Measurements from ENCODE around the gene ATP1A1. TPM values are rescaled to one million over a fixed set of nuclear protein-coding genes. Genes with fewer than 3 reads are reported as not detected.

ATP1A1 gene
- total RNA-seq, 2 experiments from 2014 or later, result 74.4 to 186 TPM

DNA sequence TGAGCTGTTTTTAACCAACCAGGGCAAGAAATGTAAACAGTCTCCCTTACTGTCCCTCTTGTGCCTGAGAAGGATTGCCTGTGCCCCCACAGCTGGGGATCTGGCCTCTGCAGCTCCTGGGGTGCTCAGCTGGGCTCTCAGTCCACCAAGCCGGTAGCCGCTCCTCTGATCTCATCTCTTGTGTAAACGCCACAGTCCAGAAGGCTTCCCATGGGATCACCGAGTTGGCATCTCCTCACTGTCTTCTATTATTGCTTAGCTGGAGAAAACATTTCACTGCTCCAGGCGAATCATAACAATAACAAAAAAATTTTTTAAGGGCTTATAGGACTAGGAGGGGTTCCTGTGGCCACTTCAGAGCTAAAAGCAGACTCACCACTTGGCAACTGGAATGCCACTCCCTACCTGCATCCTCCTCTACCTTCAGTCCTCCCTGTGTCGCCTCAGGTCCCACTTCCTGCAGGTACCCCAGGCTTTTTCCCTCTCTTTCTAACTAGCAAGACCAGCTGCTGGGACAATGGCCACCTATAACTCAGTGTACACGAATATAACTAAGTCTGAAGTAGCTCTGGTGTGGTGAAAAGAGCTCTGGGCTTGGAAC lies 75.8 kb downstream of the ATP1A1 start:
- Histone ChIP-seq H3K4me3 (ENCODE audit: low read depth, low read length, poor library complexity, severe bottlenecking) (no peak overlapping the region), H3K79me2 (ENCODE audit: insufficient read depth, low read depth, low read length) (no peaks in the 10 kb centered on the region), H3K4me2 (ENCODE audit: low read length) (no peak overlapping the region), H3K9me2 (ENCODE audit: insufficient read depth, low read length) (no peaks in the 10 kb centered on the region), H3K4me1 (ENCODE audit: insufficient read depth, low read length, poor library complexity, severe bottlenecking) (no peaks in the 10 kb centered on the region), H3K9me3 (ENCODE audit: low read length) (no peaks in the 10 kb centered on the region), H2AFZ (ENCODE audit: low read length) (no peak overlapping the region), H4K20me1 (ENCODE audit: insufficient read depth, low read length) (no peaks in the 10 kb centered on the region), H3K27ac (ENCODE audit: low read depth, low read length, poor library complexity, severe bottlenecking) (no peak overlapping the region), H3K36me3 (ENCODE audit: insufficient read depth, low read length) (no peaks in the 10 kb centered on the region)
- no peak for TF ChIP-seq CTCF (conservative IDR thresholded peaks at IDR 0.05; ENCODE audit: low read length)
- TF ChIP-seq EZH2phosphoT487 (IDR thresholded peaks at IDR 0.05; ENCODE audit: borderline replicate concordance, low read depth, low read length), result no peak
- ChIA-PET POLR2A (interaction anchor here (0.5 kb wide), 1 partner anchor 103 kb away, joined by 4 read pairs; no protein-coding TSS in a partner anchor), CTCF (ENCODE audit: unreplicated experiment) (no interaction called here)
- intact Hi-C loops (cut with micrococcal nuclease; ENCODE audit: unreplicated experiment), result no loop called here
- DNase-seq (ENCODE audit: low spot score), result no peak
- no TSS peak for BruUV-seq (replicated peaks)

DNA sequence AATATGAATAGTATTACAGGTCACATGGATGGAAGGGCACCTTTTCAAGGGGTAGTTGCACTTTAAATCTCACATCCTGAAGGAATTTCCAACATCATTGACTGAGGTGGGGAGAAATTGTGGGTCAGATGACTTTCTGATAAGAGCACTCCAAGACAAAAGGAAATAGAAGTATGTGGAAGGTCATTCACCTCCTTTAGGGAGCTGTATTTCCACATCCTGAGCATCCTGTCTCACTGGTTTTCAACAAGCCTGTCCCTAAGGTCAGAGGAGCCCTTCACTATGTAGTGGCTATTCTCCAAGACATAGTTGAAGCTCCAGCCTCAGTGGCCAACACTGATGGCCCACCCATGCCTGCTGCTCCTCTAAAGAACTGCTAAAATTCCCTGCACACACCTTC lies 76.5 kb downstream of the ATP1A1 start:
- no peak overlapping the region for H3K4me2 ChIP-seq (ENCODE audit: low read length)
- TF ChIP-seq EZH2phosphoT487 (IDR thresholded peaks at IDR 0.05; ENCODE audit: borderline replicate concordance, low read depth, low read length), result no peak
- TF ChIP-seq CTCF (conservative IDR thresholded peaks at IDR 0.05; ENCODE audit: low read length), result no peak

GRCh38 chr1:116451702-116452101 lies 78.7 kb downstream of the ATP1A1 start:
- no peak for DNase-seq (ENCODE audit: low spot score)
- Histone ChIP-seq H3K4me2 (ENCODE audit: low read length) (no peak overlapping the region), H3K4me1 (ENCODE audit: insufficient read depth, low read length, poor library complexity, severe bottlenecking) (no peaks in the 10 kb centered on the region), H3K36me3 (ENCODE audit: insufficient read depth, low read length) (no peaks in the 10 kb centered on the region), H4K20me1 (ENCODE audit: insufficient read depth, low read length) (no peaks in the 10 kb centered on the region), H2AFZ (ENCODE audit: low read length) (no peak overlapping the region), H3K4me3 (ENCODE audit: low read depth, low read length, poor library complexity, severe bottlenecking) (no peak overlapping the region), H3K9me3 (ENCODE audit: low read length) (no peaks in the 10 kb centered on the region), H3K27ac (ENCODE audit: low read depth, low read length, poor library complexity, severe bottlenecking) (no peak overlapping the region), H3K9me2 (ENCODE audit: insufficient read depth, low read length) (no peaks in the 10 kb centered on the region), H3K79me2 (ENCODE audit: insufficient read depth, low read depth, low read length) (no peaks in the 10 kb centered on the region)
- CTCF ChIA-PET (ENCODE audit: unreplicated experiment), result no interaction called here
- intact Hi-C loops (cut with micrococcal nuclease; ENCODE audit: unreplicated experiment), result no loop called here
- no TSS peak for BruUV-seq (replicated peaks)
- POLR2A ChIA-PET, result no interaction called here
- TF ChIP-seq CTCF (conservative IDR thresholded peaks at IDR 0.05; ENCODE audit: low read length), result no peak
- TF ChIP-seq EZH2phosphoT487 (IDR thresholded peaks at IDR 0.05; ENCODE audit: borderline replicate concordance, low read depth, low read length), result no peak

More for the DNA sequence above, 76.5 kb downstream of the ATP1A1 start:
- Histone ChIP-seq H3K27ac (ENCODE audit: low read depth, low read length, poor library complexity, severe bottlenecking) (no peak overlapping the region), H3K79me2 (ENCODE audit: insufficient read depth, low read depth, low read length) (no peaks in the 10 kb centered on the region), H3K36me3 (ENCODE audit: insufficient read depth, low read length) (no peaks in the 10 kb centered on the region), H3K4me1 (ENCODE audit: insufficient read depth, low read length, poor library complexity, severe bottlenecking) (no peaks in the 10 kb centered on the region), H4K20me1 (ENCODE audit: insufficient read depth, low read length) (no peaks in the 10 kb centered on the region), H3K9me2 (ENCODE audit: insufficient read depth, low read length) (no peaks in the 10 kb centered on the region), H2AFZ (ENCODE audit: low read length) (no peak overlapping the region), H3K4me3 (ENCODE audit: low read depth, low read length, poor library complexity, severe bottlenecking) (no peak overlapping the region), H3K9me3 (ENCODE audit: low read length) (no peaks in the 10 kb centered on the region)
- BruUV-seq (replicated peaks), result no TSS peak
- DNase-seq (ENCODE audit: low spot score), result no peak
- POLR2A ChIA-PET, result interaction anchor here (0.5 kb wide), 1 partner anchor 102 kb away, joined by 4 read pairs; no protein-coding TSS in a partner anchor
- CTCF ChIA-PET (ENCODE audit: unreplicated experiment), result no interaction called here
- intact Hi-C loops (cut with micrococcal nuclease; ENCODE audit: unreplicated experiment), result no loop called here

Measured in OCI-LY7 (cell line).